GM18517 (cell line): ENCODE measurements around the gene EEFSEC.

Experiments
- ATAC-seq: cut with Tn5 transposase; IDR thresholded peaks from one replicate; pipeline ENCODE4 v1.9.1; 2021; ENCODE audit warnings: mild to moderate bottlenecking, moderate library complexity; ENCODE audit not compliant: unreplicated experiment

The EEFSEC gene

DNA sequence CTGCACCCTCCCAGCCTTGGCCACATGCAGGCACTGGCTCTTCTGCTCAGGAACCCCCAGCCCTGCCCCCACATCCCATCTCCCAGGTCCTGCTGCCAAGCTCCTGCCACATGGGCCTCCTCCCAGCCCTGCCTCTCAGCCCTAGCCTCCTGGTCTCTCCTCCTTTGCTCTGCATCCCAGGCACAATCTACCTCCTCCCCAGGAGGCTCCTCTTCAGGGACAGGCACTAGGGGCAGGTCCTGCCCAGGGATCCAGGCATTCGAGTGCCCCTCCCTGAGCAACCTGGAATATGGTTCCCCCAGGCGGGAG, 301.0 kb downstream of the EEFSEC start:
- no peak for ATAC-seq

DNA sequence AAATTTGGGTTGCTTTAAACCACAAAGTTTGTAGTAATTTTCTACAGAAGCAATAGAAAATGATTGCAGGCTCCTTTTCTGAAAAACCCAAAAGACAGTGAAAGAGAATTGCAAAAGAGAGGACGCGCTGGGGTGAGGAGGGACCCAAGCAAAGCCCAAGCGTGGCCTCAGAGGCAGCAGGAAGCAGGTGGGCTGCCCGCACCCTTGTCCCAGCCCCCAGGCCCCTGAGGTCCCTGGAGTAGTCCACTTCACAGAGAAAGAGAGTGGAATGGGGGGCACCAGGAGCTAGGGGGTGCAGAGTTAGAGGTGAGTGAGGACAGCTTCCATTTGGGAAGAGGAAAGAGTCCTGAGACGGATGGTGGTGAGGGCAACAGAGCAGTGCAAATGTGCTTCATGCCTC, 301.8 kb downstream of the EEFSEC start:
- no peak for ATAC-seq

DNA sequence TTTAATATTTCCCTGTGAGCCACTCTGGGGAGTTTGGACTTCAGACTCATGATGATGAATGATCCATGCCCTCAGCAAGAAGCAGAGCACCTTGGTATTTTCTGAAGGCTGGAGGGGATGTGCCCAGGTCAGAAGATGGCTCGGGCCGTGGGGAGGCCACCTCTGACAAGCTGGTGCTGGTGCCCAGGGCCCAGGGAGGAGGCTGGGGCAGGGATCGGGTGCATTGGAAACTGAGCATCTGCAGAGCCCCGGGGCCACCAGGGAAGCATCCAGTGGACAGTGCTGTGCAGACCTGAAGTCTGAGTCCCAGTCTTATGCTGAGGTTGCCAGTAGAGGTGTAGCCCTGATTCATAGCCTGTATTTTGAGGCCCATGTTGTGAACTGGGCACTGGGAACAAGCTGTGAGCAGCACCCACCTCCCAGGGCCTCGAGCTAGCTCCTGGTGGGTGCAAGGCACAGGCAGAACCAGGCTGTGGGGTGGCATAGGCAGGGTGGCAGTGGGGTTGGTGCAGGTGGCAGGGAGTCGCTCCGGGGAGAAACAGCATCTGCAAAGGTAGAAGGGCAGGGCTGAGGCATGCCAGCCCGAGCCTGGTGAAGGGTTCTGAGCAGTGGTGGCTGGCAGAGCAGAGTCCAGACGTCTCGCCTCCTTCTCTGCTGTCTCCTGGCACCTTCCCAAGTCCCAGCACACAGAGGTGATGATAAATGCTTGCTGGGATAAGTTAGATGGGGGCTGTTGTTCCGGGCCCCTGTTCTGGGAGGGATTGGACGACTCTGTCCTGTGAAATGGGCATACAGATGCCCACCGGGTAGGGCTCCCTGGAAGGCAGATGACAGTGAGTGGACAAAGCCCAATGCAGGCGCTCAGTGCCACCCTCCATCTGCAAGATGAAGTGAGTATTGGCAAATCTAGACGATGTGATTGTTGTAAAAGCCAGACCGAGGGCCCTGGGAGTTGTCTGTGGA, 302.8 kb downstream of the EEFSEC start:
- ATAC-seq, result no peak

DNA sequence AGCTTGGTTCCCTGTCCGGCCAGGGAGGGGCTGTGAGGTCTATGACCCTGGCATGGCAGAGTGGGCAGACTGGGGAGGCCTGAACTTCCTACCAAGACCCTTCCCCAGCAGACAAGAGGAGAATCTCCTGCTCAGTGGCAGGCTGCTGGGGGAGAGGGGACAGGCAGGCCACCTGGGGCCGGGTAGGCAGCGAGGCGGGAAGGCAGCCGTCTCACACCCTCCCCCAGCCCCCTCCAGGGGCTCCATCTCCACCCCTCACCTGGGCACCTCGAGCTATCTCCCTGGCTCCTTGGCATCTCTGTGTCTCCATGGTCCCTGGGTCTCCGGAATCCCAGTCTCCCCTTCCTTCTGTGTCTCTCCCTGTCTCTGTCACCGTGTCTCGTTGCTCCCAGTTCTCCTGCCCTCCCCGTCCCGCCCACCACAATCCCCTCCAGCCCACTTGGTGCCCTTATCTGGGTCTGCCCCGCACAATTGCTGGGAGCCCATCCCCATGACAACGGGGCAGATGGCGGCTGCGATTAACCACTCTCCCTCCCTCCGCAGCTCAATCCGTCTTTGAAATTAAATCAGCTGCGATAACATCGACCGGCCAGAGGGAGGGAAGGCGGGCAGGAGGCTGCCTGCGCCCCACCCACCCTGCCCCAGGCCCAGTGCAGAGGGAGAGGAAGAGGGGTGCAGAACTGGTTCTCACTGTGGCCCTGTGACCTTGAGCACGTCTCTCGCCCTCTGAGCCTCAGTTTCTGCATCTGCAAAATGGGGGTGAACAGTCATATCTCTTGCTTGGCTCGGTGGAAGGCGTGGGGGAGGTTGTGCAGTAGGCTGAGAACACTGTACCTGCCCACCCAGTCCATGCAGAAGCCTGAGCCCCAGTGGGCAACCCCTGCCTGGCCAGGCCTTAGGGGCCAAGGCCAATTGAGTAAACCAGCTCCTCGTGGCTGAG, 303.8 kb downstream of the EEFSEC start:
- no peak for ATAC-seq

DNA sequence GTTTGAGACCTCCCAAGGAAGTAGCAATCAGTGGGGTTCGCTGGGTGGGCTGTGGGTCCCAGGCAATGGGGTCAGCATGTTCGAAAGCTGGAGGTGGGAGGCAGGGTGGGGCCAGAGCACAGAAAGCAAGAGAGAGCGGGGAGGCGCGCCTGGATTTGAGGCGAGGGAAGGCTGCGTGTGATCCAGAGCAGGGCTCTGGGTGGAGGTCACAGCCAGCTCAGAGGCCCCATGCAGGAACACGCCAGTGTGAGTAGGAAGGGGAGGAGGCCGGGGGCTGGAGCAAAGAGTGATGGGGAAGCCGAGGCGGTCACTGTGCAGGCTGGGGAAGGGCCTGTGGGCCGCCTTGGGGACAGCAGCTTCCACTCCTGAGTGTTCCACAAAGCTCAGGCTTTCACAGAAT, 304.7 kb downstream of the EEFSEC start:
- ATAC-seq, result no peak
